GM21723 (cell line): Measurements from ENCODE around the gene DHRS4L2.
A peak's percentile ranks its signal among the peaks of the same experiment; 100 is the strongest.
"Not testable (repeated sequence)": the region's sequence is repeated elsewhere in the genome, so short reads cannot be mapped to it uniquely, and the experiment has no call there.

ENCODE experiments used
- ATAC-seq: cut with Tn5 transposase; IDR thresholded peaks from one replicate; pipeline ENCODE4 v1.9.1; 2021; ENCODE audit warnings: mild to moderate bottlenecking, moderate library complexity; ENCODE audit not compliant: unreplicated experiment

Gene DHRS4L2

DNA sequence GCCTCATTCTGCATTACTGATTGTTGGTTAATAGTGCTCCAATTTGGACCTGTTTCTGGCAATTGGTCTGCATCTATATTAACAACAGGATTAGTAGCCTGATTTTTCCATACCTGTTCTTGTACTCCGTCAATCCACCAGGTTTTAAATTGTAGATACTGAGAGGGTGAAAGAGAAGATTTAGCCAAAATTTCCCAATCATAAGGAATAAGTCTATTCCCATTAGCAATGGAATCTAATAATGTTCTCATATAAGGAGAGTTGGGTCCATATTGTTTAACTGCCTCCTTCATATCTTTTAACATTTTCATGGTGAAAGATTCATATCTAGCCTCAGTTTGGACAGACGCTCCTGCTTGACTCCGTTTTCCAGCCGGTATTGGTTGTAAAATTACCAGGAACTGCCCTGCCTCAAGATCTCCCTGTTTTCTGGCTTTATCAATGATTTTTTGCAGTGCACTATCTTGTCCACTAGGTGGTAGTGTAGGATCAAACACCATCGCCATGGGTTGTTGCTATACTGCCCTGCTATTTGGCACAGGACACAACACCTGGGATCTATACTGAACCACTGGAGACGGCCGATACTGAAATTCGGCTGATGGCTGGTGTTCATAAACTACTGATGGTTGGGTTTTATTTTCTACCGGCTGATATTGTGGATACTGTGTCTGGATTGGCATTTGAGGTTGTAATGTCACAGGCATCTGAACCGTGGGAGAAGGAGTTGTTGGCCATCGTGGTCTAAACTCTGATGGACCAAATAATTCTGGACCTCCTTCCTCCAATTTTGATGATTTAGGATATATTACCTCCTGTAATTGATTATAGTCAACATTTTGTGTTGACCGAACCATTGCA lies 25.2 kb downstream of the DHRS4L2 start:
- ATAC-seq: no peak

DNA sequence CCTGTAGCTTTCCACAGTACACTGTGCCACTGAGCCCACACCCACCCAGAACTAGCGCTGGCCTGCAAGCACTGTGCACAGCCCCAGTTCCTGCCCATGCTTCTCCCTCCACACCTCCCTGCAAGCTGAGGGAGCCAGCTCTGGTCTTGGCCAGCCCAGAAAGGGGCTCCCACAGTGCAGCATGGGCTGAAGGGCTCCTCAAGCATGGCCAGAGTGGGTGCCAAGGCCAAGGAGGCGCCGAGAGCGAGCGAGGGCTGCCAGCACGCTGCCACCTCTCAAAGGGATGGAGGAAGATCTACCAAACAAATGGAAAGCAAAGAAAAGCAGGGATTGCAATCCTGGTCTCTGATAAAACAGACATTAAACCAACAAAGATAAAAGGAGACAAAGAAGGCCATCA lies 27.0 kb downstream of the DHRS4L2 start:
- ATAC-seq: not testable (repeated sequence)

DNA sequence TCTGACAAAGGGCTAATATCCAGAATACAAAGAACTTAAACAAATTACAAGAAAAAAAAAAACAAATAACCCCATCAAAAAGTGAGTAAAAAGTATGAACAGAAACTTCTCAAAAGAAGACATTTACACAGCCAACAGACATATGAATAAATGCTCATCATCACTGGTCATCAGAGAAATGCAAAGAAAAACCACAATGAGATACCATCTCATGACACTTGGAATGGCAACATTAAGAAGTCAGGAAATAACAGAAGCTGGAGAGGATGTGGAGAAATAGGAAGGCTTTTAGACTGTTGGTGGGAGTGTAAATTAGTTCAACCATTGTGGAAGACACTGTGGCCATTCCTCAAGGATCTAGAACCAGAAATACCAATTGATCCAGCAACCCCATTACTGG lies 30.2 kb downstream of the DHRS4L2 start:
- not testable (repeated sequence) for ATAC-seq

DNA sequence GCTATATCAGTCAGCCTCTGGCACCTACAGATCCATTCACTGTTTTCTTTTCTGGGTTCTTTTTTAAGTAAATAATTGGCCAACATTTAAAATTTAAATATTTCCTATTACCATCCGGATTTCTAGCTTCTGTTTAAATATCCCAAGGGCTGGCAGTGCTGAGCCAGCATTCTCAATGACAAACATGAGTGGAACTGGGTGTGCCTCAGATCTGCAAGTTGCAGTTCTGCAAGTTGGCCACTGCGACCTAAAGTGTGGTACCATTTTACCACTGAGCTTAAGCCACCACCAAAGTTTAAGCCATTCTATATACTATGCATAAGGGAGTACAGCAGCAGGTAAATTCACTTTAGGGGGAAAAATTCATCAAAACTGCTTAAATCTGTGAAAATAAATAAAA lies 31.2 kb downstream of the DHRS4L2 start:
- ATAC-seq: not testable (repeated sequence)

DNA sequence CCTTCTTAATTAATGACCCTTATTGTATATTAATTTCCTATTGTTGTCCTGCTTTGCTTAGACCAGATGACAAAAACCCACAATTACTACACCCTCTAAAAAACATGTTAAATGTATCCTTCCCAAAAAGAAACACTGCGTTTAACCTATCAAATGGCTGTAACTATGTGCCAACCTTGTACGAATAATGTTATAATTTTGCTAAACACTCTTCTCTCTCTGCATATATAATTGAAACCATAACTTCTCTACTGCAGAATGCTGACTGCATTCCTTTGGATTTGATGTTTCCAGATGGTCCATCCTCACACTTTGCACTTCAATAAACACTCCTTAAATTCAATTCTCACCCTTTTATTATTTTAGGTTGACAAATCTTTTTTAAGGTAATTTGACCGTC lies 31.8 kb downstream of the DHRS4L2 start:
- not testable (repeated sequence) for ATAC-seq

DNA sequence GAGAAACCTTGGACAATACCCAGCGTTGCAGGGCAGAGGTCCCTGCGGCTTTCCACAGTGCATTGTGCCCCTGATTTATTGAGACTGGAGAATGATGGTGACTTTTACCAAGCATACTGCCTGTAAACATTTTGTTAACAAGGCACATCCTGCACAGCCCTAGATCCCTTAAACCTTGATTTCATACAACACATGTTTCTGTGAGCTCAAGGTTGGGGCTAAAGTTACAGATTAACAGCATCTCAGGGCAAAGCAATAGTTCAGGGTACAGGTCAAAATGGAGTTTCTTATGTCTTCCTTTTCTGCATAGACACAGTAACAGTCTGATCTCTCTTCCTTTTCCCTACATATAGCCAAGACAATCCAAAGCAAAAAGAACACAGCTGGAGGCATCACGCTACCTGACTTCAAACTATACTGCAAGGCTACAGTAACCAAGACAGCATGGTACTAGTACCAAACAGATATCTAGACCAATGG lies 36.2 kb downstream of the DHRS4L2 start:
- ATAC-seq: not testable (repeated sequence)

DNA sequence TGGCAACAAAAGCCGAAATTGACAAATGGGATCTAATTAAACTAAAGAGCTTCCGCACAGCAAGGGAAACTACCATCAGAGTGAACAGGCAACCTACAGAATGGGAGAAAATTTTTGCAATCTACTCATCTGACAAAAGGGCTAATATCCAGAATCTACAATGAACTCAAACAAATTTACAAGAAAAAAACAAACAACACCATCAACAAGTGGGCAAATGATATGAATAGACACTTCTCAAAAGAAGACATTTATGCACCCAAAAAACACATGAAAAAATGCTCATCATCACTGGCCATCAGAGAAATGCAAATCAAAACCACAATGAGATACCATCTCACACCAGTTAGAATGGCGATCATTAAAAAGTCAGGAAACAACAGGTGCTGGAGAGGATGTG lies 41.0 kb downstream of the DHRS4L2 start:
- ATAC-seq: not testable (repeated sequence)

DNA sequence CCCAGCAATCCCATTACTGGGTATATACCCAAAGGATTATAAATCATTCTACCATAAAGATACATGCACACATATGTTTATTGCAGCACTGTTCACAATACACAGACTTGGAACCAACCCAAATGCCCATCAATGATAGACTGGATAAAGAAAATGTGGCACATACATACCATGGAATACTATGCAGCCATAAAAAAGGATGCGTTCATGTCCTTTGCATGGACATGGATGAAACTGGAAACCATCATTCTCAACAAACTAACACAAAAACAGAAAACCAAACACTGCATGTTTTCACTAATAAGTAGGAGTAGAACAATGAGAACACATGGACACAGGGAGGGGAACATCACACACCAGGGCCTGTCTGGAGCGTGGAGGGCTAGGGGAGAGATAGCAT lies 42.6 kb downstream of the DHRS4L2 start:
- not testable (repeated sequence) for ATAC-seq

DNA sequence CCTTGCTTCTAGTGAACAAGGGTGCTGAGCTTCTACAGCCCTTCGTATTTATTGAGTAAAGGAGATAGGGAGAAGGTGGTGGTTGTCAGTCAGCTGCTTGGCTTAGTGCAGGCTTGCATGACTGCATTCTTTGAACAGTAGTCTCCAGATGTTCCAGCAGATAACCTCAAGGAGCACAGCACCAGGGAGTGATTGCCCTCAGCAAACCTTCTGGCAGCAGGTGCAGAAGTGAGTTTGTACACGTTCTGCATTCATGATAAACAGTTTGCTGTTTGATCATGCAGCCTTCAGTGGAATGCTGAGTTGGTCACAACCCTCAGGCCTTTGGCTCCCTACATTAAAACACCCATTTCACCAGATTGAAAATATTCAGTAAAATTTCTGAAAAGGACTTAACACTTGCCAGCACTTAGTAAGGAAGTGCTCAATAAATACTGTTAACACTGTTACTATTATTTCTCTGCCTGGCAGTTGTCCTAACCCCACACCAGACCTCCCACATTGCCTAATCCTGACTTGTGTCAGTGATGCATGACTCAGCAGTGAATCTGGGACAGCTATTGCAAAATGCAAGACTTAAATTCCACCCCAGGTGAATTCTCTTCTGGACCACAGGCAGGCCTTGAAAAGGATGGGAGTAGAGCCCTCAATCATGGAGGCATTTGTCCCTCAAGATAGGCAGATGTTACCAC lies 44.1 kb downstream of the DHRS4L2 start:
- no peak for ATAC-seq

DNA sequence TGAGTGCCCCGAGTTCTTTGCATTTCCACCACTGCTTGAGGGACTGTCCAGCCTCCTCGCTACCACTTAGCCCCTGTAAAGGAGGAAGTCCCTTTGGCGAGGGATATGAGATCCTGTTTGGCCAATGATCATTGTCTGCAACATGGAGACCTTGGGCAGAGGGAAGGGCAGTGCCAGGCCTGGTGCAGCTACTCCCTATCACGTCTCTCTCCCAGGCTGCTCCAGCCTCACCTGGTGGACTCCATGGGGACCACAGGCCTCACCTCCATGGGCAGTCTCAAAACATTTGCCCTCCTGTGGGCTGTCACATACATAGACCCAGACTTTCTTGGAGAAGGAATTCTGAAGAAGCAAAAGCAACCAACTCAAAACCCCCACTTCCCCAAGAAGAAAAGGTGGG lies 47.0 kb downstream of the DHRS4L2 start:
- peak; percentile 14 for ATAC-seq

DNA sequence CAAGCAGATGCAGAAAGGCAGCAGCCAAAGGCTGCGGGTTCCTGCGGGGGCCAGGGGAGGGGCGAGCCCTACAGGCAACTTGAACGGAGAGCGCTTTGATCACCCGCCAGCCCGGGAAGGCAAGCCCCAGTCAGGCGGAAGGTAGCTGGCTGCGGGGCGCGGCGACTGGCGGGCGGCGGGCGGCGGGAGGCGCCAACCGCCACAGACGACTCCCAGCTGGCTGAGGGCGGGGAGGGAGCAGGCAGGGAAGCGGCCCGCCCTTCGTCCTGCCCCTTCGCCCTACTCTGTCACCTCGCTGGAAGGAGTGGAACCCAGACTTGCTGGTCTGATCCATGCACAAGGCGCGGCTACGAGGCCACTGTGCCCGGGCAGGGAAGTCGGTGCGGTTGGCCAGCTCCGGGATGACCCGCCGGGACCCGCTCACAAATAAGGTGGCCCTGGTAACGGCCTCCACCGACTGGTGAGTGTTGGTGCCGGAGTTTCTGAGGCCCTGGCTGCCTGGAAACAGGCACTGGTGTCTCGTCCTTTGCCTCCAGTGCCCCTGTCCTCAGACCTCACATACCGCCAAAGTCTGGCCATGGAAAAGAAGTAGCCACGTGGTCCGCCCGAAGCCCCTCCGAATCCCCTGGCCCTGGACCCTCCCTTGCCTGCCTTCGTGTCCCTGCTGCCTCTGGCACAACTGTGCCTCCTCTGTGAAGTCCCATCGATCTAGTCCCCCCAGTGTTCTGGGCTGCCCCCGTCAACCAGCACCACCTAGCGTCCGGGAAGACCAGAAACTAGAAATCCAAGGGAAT lies 47.6 kb downstream of the DHRS4L2 start:
- peak; percentile 73 for ATAC-seq

DNA sequence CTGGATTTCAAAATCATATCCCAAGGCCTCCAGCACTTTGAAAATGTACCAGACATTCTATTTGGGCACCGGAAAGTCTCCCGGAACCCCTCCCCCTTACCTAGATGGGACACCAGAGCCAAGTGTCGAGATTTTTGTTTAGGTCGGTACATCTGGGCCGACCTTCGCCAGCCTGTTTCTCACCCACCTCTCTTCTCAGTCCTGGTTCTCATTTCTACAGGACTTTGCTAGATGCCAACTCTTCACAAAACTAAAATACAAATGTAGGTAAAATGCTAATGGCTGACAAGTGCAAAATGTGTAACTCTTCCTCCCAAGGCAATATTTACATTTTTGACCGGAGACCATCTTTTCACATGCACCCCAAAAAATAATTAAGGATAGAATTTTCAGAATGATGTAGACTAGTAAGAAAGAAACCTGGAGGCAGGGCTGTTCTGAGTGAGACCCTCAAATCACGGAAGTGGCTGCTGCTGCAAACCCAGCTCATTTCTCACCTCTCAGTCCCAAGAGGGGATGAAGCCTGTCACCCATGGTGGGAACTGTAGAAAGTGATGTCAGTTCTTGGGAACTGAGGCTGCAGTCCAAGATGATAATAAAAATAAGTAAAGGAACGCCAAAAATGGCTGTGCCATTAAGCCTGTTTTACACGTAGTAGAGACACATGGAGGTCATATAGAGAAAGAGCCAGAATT lies 48.4 kb downstream of the DHRS4L2 start:
- peak; percentile 23 for ATAC-seq

DNA sequence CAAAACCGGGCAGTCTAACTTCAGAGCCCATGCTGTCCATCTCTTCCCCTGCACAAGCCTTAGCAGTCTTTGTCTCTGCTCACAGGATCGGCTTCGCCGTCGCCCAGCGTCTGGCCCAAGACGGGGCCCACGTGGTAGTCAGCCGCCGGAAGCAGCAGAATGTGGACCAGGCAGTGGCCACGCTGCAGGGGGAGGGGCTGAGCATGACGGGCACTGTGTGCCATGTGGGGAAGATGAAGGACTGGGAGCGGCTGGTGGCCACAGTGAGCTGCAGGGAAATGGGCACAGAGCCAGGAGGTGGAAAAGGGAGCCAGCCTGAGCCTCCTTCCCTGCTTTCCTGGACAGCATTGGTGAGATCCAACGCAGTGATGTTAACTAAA lies 48.9 kb downstream of the DHRS4L2 start:
- no peak for ATAC-seq

DNA sequence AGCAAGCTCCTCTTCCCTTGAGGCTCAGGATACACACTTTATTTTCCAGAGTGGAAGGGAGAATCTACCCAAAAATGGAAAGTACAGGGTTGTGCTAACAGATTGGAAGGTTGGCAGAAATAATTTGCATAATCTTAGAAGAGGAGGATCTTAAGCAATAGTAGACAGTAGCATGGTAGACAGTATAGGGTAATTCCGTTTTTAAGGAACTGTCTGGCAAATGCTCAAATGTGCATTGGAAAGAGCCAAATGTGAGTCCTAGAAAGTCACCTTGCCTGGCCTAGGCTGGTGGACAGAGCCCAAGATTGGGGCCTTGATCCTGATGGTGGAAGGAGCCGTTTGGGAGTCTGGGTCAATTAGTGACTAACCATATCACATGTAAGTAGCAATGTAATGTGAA lies 50.0 kb downstream of the DHRS4L2 start:
- ATAC-seq: no peak

DNA sequence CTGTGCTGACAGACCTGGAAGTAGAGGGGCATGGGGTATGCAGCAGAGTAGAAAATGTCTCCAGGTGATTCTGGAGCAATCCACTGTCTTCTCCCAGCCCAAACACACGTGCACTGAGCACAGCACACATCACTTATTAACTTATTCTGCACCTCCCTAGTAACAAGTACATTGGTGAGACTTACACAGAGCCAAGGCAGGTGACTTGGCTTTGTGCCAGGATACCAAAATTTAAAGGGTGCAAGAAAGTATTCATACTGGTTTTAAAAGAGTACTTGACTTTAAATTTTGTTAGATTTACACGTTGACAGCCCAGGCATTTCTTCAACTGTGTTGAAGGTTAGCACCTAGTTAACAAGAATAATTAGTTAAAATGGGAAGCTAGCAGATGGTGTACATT lies 52.0 kb downstream of the DHRS4L2 start:
- ATAC-seq: no peak

DNA sequence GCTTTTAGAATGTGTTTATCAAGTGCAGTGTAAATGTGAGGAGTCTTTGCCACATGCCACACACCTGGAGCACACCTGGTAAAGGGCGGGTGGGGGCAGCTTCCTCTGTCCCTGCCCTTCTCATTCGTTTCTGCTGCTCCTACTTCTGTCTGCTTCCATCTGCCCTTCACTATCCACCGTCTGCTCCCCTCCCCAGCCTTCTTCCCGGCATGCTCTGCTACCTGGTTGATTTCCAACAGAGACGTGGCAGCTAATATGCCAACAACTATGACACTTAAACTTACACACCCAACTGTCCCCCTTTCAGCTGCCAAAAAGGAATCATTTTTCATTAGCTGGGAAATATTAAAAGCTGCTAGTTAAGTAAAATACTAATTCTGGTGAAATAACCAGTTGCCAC lies 54.0 kb downstream of the DHRS4L2 start:
- ATAC-seq: no peak

DNA sequence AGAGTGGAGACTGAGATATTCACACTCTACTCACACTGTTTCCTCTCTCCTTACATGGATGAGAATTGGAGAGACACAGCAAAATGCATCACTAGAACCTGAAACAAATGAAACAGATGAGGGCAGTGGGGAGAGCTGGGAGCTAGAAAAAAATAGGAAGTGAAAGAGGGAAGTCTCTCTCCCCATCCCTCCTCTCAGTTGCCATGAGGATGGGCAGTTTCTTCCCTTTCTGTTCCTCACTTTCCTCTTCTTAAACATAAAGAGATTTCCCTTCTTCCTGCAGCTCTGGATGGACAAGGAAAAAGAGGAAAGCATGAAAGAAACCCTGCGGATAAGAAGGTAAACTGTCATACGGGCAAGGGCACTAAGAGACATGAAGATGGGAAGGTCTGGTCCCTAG lies 60.3 kb downstream of the DHRS4L2 start:
- not testable (repeated sequence) for ATAC-seq

DNA sequence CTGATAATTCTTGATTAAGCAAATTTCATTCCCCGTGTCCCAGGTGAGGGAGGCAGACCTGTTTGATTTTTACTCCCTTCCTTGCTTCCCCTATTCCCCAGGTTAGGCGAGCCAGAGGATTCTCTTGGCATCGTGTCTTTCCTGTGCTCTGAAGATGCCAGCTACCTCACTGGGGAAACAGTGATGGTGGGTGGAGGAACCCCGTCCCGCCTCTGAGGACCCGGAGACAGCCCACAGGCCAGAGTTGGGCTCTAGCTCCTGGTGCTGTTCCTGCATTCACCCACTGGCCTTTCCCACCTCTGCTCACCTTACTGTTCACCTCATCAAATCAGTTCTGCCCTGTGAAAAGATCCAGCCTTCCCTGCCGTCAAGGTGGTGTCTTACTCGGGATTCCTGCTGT lies 62.0 kb downstream of the DHRS4L2 start:
- ATAC-seq: not testable (repeated sequence)

DNA sequence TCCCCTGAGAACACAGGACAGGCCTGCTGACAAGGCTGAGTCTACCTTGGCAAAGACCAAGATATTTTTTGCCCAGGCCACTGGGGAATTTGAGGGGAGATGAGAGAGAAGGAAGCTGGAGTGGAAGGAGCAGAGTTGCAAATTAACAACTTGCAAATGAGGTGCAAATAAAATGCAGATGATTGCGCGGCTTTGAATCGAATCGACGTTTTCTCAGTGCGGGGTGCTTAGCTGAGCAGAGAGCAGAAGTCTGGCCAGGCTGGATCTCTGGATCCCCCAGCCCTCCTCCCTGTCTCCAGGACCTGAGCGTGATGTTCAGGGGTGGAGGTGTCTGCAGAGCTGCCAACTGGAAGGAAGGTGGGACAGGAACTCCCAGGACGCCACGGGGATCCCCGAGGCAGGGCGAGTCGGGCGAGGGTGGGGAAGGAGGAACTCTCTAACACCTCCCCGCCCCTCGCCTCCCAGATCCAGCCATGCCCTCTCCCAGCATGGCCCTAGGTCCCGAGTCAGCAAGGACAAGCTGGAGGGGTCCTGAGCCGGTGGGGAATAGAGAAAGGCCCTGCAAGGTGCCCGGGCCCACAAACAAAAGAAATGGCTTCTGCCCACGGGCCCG lies 62.6 kb downstream of the DHRS4L2 start:
- ATAC-seq: peak; percentile 22
